T1000 (cell line): ENCODE measurements around the gene AGL.
A peak's percentile ranks its signal among the peaks of the same experiment; 100 is the strongest.
"Not testable (repeated sequence)": the region's sequence is repeated elsewhere in the genome, so short reads cannot be mapped to it uniquely, and the experiment has no call there.

Experiments used
- DNase-seq: peaks from one replicate; lab custom pipeline; 2025; ENCODE audit warnings: mixed read lengths; lab: John Stamatoyannopoulos, UW

AGL gene

GRCh38 chr1:99943223-99943794 lies 93.1 kb downstream of the AGL start:
- DNase-seq = no peak

GRCh38 chr1:99944192-99944591 lies 94.0 kb downstream of the AGL start:
- DNase-seq = no peak

- DNase-seq = no peak
Measured at GRCh38 chr1:99945174-99945573, 95.0 kb downstream of the AGL start.

- DNase-seq = no peak
Measured at GRCh38 chr1:99950486-99950885, 100.3 kb downstream of the AGL start.

GRCh38 chr1:99952522-99952921 lies 102.4 kb downstream of the AGL start:
- DNase-seq = no peak

GRCh38 chr1:99955375-99955774 lies 105.2 kb downstream of the AGL start:
- no peak for DNase-seq

- DNase-seq = no peak
Measured at GRCh38 chr1:99956755-99957154, 106.6 kb downstream of the AGL start.

- no peak for DNase-seq
Measured at GRCh38 chr1:99957818-99958217, 107.7 kb downstream of the AGL start.

GRCh38 chr1:99959189-99959705 lies 109.1 kb downstream of the AGL start:
- DNase-seq = not testable (repeated sequence)

GRCh38 chr1:99960260-99960659 lies 110.1 kb downstream of the AGL start:
- DNase-seq = not testable (repeated sequence)

- no peak for DNase-seq
Measured at GRCh38 chr1:99963041-99963795, 113.1 kb downstream of the AGL start.

- no peak for DNase-seq
Measured at GRCh38 chr1:99964806-99965205, 114.6 kb downstream of the AGL start.

GRCh38 chr1:99965646-99966375 lies 115.7 kb downstream of the AGL start:
- no peak for DNase-seq

GRCh38 chr1:99968214-99968613 lies 118.1 kb downstream of the AGL start:
- no peak for DNase-seq

- peak; percentile 52 for DNase-seq
Measured at GRCh38 chr1:99969260-99969728, 119.1 kb downstream of the AGL start.

GRCh38 chr1:99969729-99970621 lies 119.8 kb downstream of the AGL start, which contains the start of gene SLC35A3:
SLC35A3 (plus strand) TSS chr1:99969996; CDS start chr1:99993555, 23,559 bp downstream.
- peak; percentile 69 for DNase-seq

GRCh38 chr1:99970713-99971255 lies 120.6 kb downstream of the AGL start:
- no peak for DNase-seq

- not testable (repeated sequence) for DNase-seq
Measured at GRCh38 chr1:99972066-99972465, 121.9 kb downstream of the AGL start.
